Kidney (tissue), 14 donors: ENCODE data around the gene NUP205. TPM values are rescaled to one million over a fixed set of nuclear protein-coding genes. Genes with fewer than 3 reads are reported as not detected.

ENCODE experiments used
- DNase-seq, 5 donors: peaks; one replicate each; pipeline ENCODE4 v3.0.0-alpha.2; 2013 to 2020
- FAIRE-seq: peaks from 2 replicates; lab custom pipeline; 2012; peaks lifted over from hg19 to GRCh38; lab: Jason Lieb, UNC
- H3K27ac ChIP-seq, 2 donors: one replicate each; pipeline ENCODE4 v1.7.0; 2013; ENCODE audit warnings: low read depth in 2 of 2, low read length in 2 of 2, inconsistent platforms in 1 of 2
- H3K27me3 ChIP-seq: one replicate; pipeline ENCODE4 v1.7.1; 2013; ENCODE audit warnings: low read length, inconsistent platforms; ENCODE audit not compliant: control insufficient read depth, insufficient read depth
- H3K36me3 ChIP-seq, 3 donors: one replicate each; pipeline versions ENCODE4 v1.7.0 to v1.7.1; 2013; ENCODE audit warnings: low read length in 3 of 3, control low read depth in 1 of 3, inconsistent platforms in 1 of 3; ENCODE audit not compliant: insufficient read depth in 3 of 3, control insufficient read depth in 2 of 3
- H3K4me1 ChIP-seq, 3 donors: one replicate each; pipeline versions ENCODE4 v1.7.0 to v1.7.1; 2013; ENCODE audit warnings: low read length in 3 of 3, inconsistent platforms in 1 of 3, low read depth in 1 of 3; ENCODE audit not compliant: control insufficient read depth in 2 of 3, insufficient read depth in 2 of 3
- H3K4me3 ChIP-seq, 3 donors: one replicate each; pipeline versions ENCODE4 v1.7.0 to v1.8.1; 2013; ENCODE audit warnings: low read length in 3 of 3, control low read depth in 1 of 3, inconsistent platforms in 1 of 3
- H3K9ac ChIP-seq, 3 donors: one replicate each; pipeline versions ENCODE4 v1.7.0 to v1.7.1; 2013; ENCODE audit warnings: low read length in 3 of 3, control low read depth in 1 of 3, inconsistent platforms in 1 of 3
- H3K9me3 ChIP-seq, 3 donors: one replicate each; pipeline versions ENCODE4 v1.7.0 to v1.7.1; 2013; ENCODE audit warnings: low read length in 3 of 3, control low read depth in 1 of 3, inconsistent platforms in 1 of 3; ENCODE audit not compliant: control insufficient read depth in 2 of 3, insufficient read depth in 1 of 3
- CTCF ChIP-seq: IDR thresholded peaks from 3 replicates; pipeline ENCODE4 v1.5.1; 2012; ENCODE audit warnings: mild to moderate bottlenecking, moderate library complexity, borderline replicate concordance; ENCODE audit not compliant: insufficient read depth; ENCODE audit errors: extremely low read depth
- intact Hi-C: fragments of 100-400 bp; cut with DNase I; formaldehyde crosslinking; loops from one replicate; pipeline ENCODE4 v1.11.1; 2022
- polyA plus RNA-seq: library from polyadenylated mRNA; stranded (reverse); fragments of 350-450 nt; fragmentation: Illumina TruSeq; extraction: RNeasy Lipid Tissue Mini Kit (QIAGEN cat#74804); gene quantifications from one replicate; pipeline ENCODE4 v1.2.3, GENCODE V29; 2014; ENCODE audit warnings: low read depth, low replicate concordance; ENCODE audit not compliant: insufficient read depth
- total RNA-seq: library from RNA; stranded (reverse); fragmentation: NEBNext Ultra II Directional; extraction: Animal tissue kit (Norgen Biotek cat#: 25700); gene quantifications from one replicate; pipeline ENCODE4 v1.2.1, GENCODE V29; 2021
- donor health status: control.
- donor health status: control.
- donor health status: control.
- donor health status: control.
- donor health status: control.
- donor health status: DM: yes; HTN: yes; CAD: no.
- donor health status: Normal renal cell carcinoma (clear cell type).

Gene NUP205
- total and polyA plus RNA-seq, 2 donors from 2014 or later, result 20.5 to 40.7 TPM

DNA sequence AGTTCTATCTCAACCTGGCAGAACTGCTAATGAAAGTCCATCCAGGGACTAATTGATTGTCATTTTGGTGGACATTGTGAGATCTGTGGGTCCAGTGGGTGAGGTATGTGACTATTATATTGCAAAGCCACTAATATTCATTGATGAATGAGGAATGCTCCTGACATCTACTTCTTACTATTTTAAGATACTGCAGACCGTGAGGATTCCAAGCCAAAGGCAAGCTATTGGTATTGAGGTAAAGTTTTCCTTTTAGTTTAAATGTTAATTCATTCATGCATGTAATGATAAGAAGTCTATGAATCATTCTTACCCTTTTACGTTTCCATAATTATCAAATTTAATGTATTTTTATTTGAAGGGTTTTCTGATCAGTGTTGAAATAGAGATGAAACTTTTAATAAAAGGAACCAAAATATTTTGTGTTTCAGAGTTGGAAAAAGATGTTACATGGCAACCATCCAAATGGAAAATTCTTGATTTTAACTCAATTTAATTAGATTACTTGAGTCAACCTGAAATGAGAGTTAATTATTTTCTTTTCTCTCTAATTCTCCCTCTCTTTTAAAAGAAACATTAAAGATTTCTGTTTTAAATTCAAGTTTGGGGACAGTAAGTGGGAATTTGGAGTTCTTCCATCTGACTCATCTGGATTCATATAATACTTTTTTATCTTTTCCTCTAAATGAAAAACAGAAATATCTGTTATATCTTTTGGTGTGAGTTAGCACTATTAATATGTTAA lies 39.6 kb downstream of the NUP205 start:
- Histone ChIP-seq H3K27me3 (no peaks in the 10 kb centered on the region), H3K9ac (no peak overlapping the region), H3K4me3 (no peak overlapping the region), H3K9me3 (no peaks in the 10 kb centered on the region), H3K27ac (no peak overlapping the region), H3K4me1 (no peaks in the 10 kb centered on the region), H3K36me3 (peaks cover 7 to 22% (median 18%) of the 10 kb centered on the region in 3 donors)
- intact Hi-C loops, result no loop called here
- TF ChIP-seq CTCF, result no peak
- FAIRE-seq (peak; percentile 15), DNase-seq (no peak)

- Histone ChIP-seq H3K9me3 (no peaks in the 10 kb centered on the region), H3K27me3 (no peaks in the 10 kb centered on the region), H3K4me1 (no peaks in the 10 kb centered on the region), H3K4me3 (no peak overlapping the region), H3K36me3 (peaks cover 6 to 19% (median 17%) of the 10 kb centered on the region in 3 donors), H3K27ac (no peak overlapping the region), H3K9ac (no peak overlapping the region)
- no peak for DNase-seq
- TF ChIP-seq CTCF, result no peak
- FAIRE-seq, result no peak
- intact Hi-C loops, result no loop called here
These were observed 40.2 kb downstream of the NUP205 start for GRCh38 chr7:135597926-135598305.

GRCh38 chr7:135599471-135599870 lies 41.8 kb downstream of the NUP205 start:
- FAIRE-seq (no peak), DNase-seq (no peak)
- TF ChIP-seq CTCF, result no peak
- Histone ChIP-seq H3K27me3 (no peaks in the 10 kb centered on the region), H3K9ac (no peak overlapping the region), H3K4me1 (no peaks in the 10 kb centered on the region), H3K4me3 (no peak overlapping the region), H3K27ac (no peak overlapping the region), H3K9me3 (no peaks in the 10 kb centered on the region), H3K36me3 (peaks cover 4 to 15% (median 12%) of the 10 kb centered on the region in 3 donors)
- intact Hi-C loops, result no loop called here
